Activated T-helper 17 cell treated with anti-CD3 and anti-CD28 coated beads, Interleukin-2, amount 50 U/mL, for 72 hours (primary cell): ENCODE results near the gene PRR12. TPM values are rescaled to one million over a fixed set of nuclear protein-coding genes. Genes with fewer than 3 reads are reported as not detected.

Experiments
- ATAC-seq: fragments of 150-1000 bp; cut with Tn5 transposase; replicated peaks from 2 replicates; pipeline ENCODE4 v1.10.0; 2021; ENCODE audit warnings: mild to moderate bottlenecking, moderate library complexity
- H3K27ac Mint-ChIP-seq: one replicate; pipeline ENCODE4 v1.8.0; 2022; ENCODE audit warnings: mixed read lengths
- H3K27me3 Mint-ChIP-seq: one replicate; pipeline ENCODE4 v1.8.0; 2022; ENCODE audit warnings: mixed read lengths
- H3K36me3 Mint-ChIP-seq: one replicate; pipeline ENCODE4 v1.8.0; 2022; ENCODE audit warnings: low read depth, mild to moderate bottlenecking, mixed read lengths
- H3K4me1 Mint-ChIP-seq: one replicate; pipeline ENCODE4 v1.8.0; 2022; ENCODE audit warnings: mixed read lengths
- H3K4me3 Mint-ChIP-seq: one replicate; pipeline ENCODE4 v1.8.0; 2022; ENCODE audit warnings: mild to moderate bottlenecking, mixed read lengths
- H3K9me3 Mint-ChIP-seq: one replicate; pipeline ENCODE4 v1.8.0; 2022; ENCODE audit warnings: mixed read lengths
- total RNA-seq, 2 donors: library from RNA; stranded (reverse); gene quantifications; one replicate each; pipeline ENCODE4 v1.2.3, GENCODE V29; 2022

The PRR12 gene
- 10 to 100 TPM; 27.2 to 27.8 TPM for total RNA-seq

GRCh38 chr19:49590971-49591730 lies at the start of gene PRR12:
Gene PRR12 (plus strand): TSS chr19:49591182. CDS start chr19:49591655, 473 bp downstream.
- H3K27ac Mint-ChIP-seq = peak within 1 kb of the TSS; percentile 86
- H3K36me3 Mint-ChIP-seq = peaks cover 27% of the 10 kb centered on the region
- H3K27me3 Mint-ChIP-seq = no peaks in the 10 kb centered on the region
- peaks cover 31% of the 10 kb centered on the region for H3K4me1 Mint-ChIP-seq
- peak within 1 kb of the TSS; percentile 94 for H3K4me3 Mint-ChIP-seq
- H3K9me3 Mint-ChIP-seq = no peaks in the 10 kb centered on the region
- ATAC-seq = peak; percentile 10

- no peak overlapping the region for H3K27ac Mint-ChIP-seq
- no peak for ATAC-seq
Observed at GRCh38 chr19:49541914-49542313, 49.1 kb upstream of the PRR12 start.

GRCh38 chr19:49542446-49542845 lies 48.5 kb upstream of the PRR12 start:
- H3K27ac Mint-ChIP-seq = no peak overlapping the region
- no peaks in the 10 kb centered on the region for H3K36me3 Mint-ChIP-seq
- no peak for ATAC-seq
- H3K9me3 Mint-ChIP-seq = no peaks in the 10 kb centered on the region
- no peak overlapping the region for H3K4me3 Mint-ChIP-seq
- H3K27me3 Mint-ChIP-seq = no peaks in the 10 kb centered on the region
- peaks cover 15% of the 10 kb centered on the region for H3K4me1 Mint-ChIP-seq

More at GRCh38 chr19:49541914-49542313, 49.1 kb upstream of the PRR12 start:
- Mint-ChIP-seq H3K4me1 (peaks cover 12% of the 10 kb centered on the region), H3K27me3 (no peaks in the 10 kb centered on the region), H3K9me3 (no peaks in the 10 kb centered on the region), H3K36me3 (no peaks in the 10 kb centered on the region), H3K4me3 (no peak overlapping the region)

- Mint-ChIP-seq H3K9me3 (no peaks in the 10 kb centered on the region), H3K27me3 (no peaks in the 10 kb centered on the region), H3K36me3 (no peaks in the 10 kb centered on the region), H3K4me3 (no peak overlapping the region), H3K27ac (no peak overlapping the region), H3K4me1 (peaks cover 15% of the 10 kb centered on the region)
- no peak for ATAC-seq
Observed at GRCh38 chr19:49543032-49543431, 48.0 kb upstream of the PRR12 start.

GRCh38 chr19:49544154-49544553 lies 46.8 kb upstream of the PRR12 start:
- peak overlapping the region; percentile 3 for H3K4me3 Mint-ChIP-seq
- H3K4me1 Mint-ChIP-seq = peaks cover 15% of the 10 kb centered on the region
- H3K27ac Mint-ChIP-seq = no peak overlapping the region
- no peaks in the 10 kb centered on the region for H3K9me3 Mint-ChIP-seq
- H3K36me3 Mint-ChIP-seq = no peaks in the 10 kb centered on the region
- no peak for ATAC-seq
- H3K27me3 Mint-ChIP-seq = no peaks in the 10 kb centered on the region

GRCh38 chr19:49546825-49547565 lies 44.0 kb upstream of the PRR12 start:
- Mint-ChIP-seq H3K27me3 (no peaks in the 10 kb centered on the region), H3K9me3 (no peaks in the 10 kb centered on the region), H3K4me3 (peak overlapping the region; percentile 67), H3K4me1 (peaks cover 15% of the 10 kb centered on the region), H3K36me3 (no peaks in the 10 kb centered on the region), H3K27ac (peak overlapping the region; percentile 28)
- ATAC-seq = peak; percentile 84

- Mint-ChIP-seq H3K9me3 (no peaks in the 10 kb centered on the region), H3K27me3 (no peaks in the 10 kb centered on the region), H3K36me3 (peaks cover 12% of the 10 kb centered on the region), H3K27ac (peak overlapping the region; percentile 26), H3K4me1 (peaks cover 27% of the 10 kb centered on the region), H3K4me3 (no peak overlapping the region)
- no peak for ATAC-seq
Observed at GRCh38 chr19:49549045-49549444, 41.9 kb upstream of the PRR12 start.

GRCh38 chr19:49551531-49551930 lies 39.5 kb upstream of the PRR12 start:
- H3K27me3 Mint-ChIP-seq = no peaks in the 10 kb centered on the region
- no peak for ATAC-seq
- H3K4me1 Mint-ChIP-seq = peaks cover 26% of the 10 kb centered on the region
- no peaks in the 10 kb centered on the region for H3K9me3 Mint-ChIP-seq
- H3K27ac Mint-ChIP-seq = peak overlapping the region; percentile 75
- no peak overlapping the region for H3K4me3 Mint-ChIP-seq
- H3K36me3 Mint-ChIP-seq = peaks cover 37% of the 10 kb centered on the region

- Mint-ChIP-seq H3K27me3 (no peaks in the 10 kb centered on the region), H3K4me1 (peaks cover 26% of the 10 kb centered on the region), H3K27ac (peak overlapping the region; percentile 95), H3K36me3 (peaks cover 47% of the 10 kb centered on the region), H3K9me3 (no peaks in the 10 kb centered on the region), H3K4me3 (peak overlapping the region; percentile 81)
- ATAC-seq = peak; percentile 26
Observed at GRCh38 chr19:49552749-49553148, 38.2 kb upstream of the PRR12 start.

GRCh38 chr19:49553451-49554271 lies 37.3 kb upstream of the PRR12 start:
- peak; percentile 89 for ATAC-seq
- Mint-ChIP-seq H3K27me3 (no peaks in the 10 kb centered on the region), H3K27ac (peak overlapping the region; percentile 95), H3K4me3 (peak overlapping the region; percentile 81), H3K4me1 (peaks cover 30% of the 10 kb centered on the region), H3K9me3 (no peaks in the 10 kb centered on the region), H3K36me3 (peaks cover 54% of the 10 kb centered on the region)

- Mint-ChIP-seq H3K36me3 (peaks cover 65% of the 10 kb centered on the region), H3K4me3 (peak overlapping the region; percentile 81), H3K27me3 (no peaks in the 10 kb centered on the region), H3K9me3 (no peaks in the 10 kb centered on the region), H3K27ac (peak overlapping the region; percentile 95), H3K4me1 (peaks cover 41% of the 10 kb centered on the region)
- ATAC-seq = peak; percentile 43
Observed at GRCh38 chr19:49554701-49555181, 36.2 kb upstream of the PRR12 start.

GRCh38 chr19:49555600-49556411 lies 35.2 kb upstream of the PRR12 start:
- Mint-ChIP-seq H3K9me3 (no peaks in the 10 kb centered on the region), H3K27ac (peak overlapping the region; percentile 95), H3K27me3 (no peaks in the 10 kb centered on the region), H3K4me3 (peak overlapping the region; percentile 81), H3K36me3 (peaks cover 76% of the 10 kb centered on the region), H3K4me1 (peaks cover 47% of the 10 kb centered on the region)
- peak; percentile 19 for ATAC-seq
